ENCODE results near the gene TEX19.

The TEX19 gene

GRCh38 chr17:82399601-82400101 lies 40.6 kb downstream of the TEX19 start:
- H3K27ac ChIP-seq: no peak overlapping the region; the same call in 1 of the 2 replicates
- TF ChIP-seq CTCF (conservative IDR thresholded peaks at IDR 0.05): no peak

GRCh38 chr17:82400206-82400605 lies 41.2 kb downstream of the TEX19 start:
- no peak overlapping the region for H3K27ac ChIP-seq
- TF ChIP-seq CTCF (conservative IDR thresholded peaks at IDR 0.05): no peak

GRCh38 chr17:82400830-82401229 lies 41.8 kb downstream of the TEX19 start:
- TF ChIP-seq CTCF (conservative IDR thresholded peaks at IDR 0.05): no peak
- H3K27ac ChIP-seq: no peak overlapping the region

GRCh38 chr17:82402865-82403264 lies 43.8 kb downstream of the TEX19 start:
- H3K27ac ChIP-seq: no peak overlapping the region
- TF ChIP-seq CTCF (conservative IDR thresholded peaks at IDR 0.05): no peak

- no peak overlapping the region for H3K27ac ChIP-seq
- no peak for TF ChIP-seq CTCF (conservative IDR thresholded peaks at IDR 0.05)
Observed at GRCh38 chr17:82403662-82404660, 44.9 kb downstream of the TEX19 start.

- H3K27ac ChIP-seq: no peak overlapping the region
- TF ChIP-seq CTCF (conservative IDR thresholded peaks at IDR 0.05): no peak
Observed at GRCh38 chr17:82405051-82405450, 46.0 kb downstream of the TEX19 start.

GRCh38 chr17:82406131-82406671 lies 47.2 kb downstream of the TEX19 start:
- H3K27ac ChIP-seq: no peak overlapping the region
- TF ChIP-seq CTCF (conservative IDR thresholded peaks at IDR 0.05): no peak

All from VCaP (cell line).